SU-DHL-6 (cell line): ENCODE results near the gene RETREG1.

Source experiments
- EZH2phosphoT487 ChIP-seq: fragments of 200-600 bp; sonication (generic), shearing (Covaris generic); conservative IDR thresholded peaks from 2 replicates; pipeline ENCODE4 v1.6.1; 2018; ENCODE audit warnings: mild to moderate bottlenecking, antibody characterized with exemption, low read length, moderate library complexity, mixed read lengths
- TF ChIP-seq, protein P1 (sequence below): fragments of 200-600 bp; sonication (generic); IDR thresholded peaks from one replicate; pipeline ENCODE4 v1.5.1; 2017; ENCODE audit warnings: antibody characterized with exemption, mild to moderate bottlenecking, low read length, moderate library complexity; ENCODE audit not compliant: insufficient read depth, poor library complexity, severe bottlenecking

DNA sequence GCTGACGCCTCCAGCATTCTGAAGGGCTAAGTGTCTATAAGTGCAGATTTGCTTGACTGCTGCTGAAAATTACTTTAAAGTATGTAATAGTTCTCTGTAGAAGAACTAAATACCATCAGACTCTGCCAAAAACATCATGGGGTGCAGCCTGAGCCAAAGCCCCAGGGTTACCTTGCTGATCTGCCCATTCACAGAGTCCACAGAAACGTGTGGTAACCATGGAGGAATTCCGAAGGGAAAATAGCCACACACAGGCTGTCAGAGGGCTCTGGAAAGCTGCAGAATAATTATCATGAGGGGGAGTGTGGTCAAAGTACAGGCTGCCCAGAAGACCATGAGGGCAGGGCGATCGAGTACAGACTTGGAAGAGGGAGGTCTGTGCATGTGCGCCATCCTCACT is 36.4 kb downstream of the RETREG1 start:
- TF ChIP-seq, protein P1, sequence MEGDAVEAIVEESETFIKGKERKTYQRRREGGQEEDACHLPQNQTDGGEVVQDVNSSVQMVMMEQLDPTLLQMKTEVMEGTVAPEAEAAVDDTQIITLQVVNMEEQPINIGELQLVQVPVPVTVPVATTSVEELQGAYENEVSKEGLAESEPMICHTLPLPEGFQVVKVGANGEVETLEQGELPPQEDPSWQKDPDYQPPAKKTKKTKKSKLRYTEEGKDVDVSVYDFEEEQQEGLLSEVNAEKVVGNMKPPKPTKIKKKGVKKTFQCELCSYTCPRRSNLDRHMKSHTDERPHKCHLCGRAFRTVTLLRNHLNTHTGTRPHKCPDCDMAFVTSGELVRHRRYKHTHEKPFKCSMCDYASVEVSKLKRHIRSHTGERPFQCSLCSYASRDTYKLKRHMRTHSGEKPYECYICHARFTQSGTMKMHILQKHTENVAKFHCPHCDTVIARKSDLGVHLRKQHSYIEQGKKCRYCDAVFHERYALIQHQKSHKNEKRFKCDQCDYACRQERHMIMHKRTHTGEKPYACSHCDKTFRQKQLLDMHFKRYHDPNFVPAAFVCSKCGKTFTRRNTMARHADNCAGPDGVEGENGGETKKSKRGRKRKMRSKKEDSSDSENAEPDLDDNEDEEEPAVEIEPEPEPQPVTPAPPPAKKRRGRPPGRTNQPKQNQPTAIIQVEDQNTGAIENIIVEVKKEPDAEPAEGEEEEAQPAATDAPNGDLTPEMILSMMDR = no peak
- no peak for TF ChIP-seq EZH2phosphoT487
